GM19035 (cell line): ENCODE measurements around the gene KANSL3.

Source experiments
- ATAC-seq: cut with Tn5 transposase; IDR thresholded peaks from one replicate; pipeline ENCODE4 v1.9.1; 2021; ENCODE audit not compliant: unreplicated experiment

The KANSL3 gene

GRCh38 chr2:96546797-96547196, 91.3 kb downstream of the KANSL3 start:
- no peak for ATAC-seq

GRCh38 chr2:96546321-96546720, 91.8 kb downstream of the KANSL3 start:
- no peak for ATAC-seq
